Left lobe of liver (tissue), 2 donors: ENCODE data around the gene MCU. TPM values are rescaled to one million over a fixed set of nuclear protein-coding genes. Genes with fewer than 3 reads are reported as not detected.
A peak's percentile ranks its signal among the peaks of the same experiment; 100 is the strongest.
"Not testable (repeated sequence)": the region's sequence is repeated elsewhere in the genome, so short reads cannot be mapped to it uniquely, and the experiment has no call there.

Experiments used
- ATAC-seq: fragments of 200-7000 bp; cut with Tn5 transposase; one replicate; pipeline ENCODE4 v1.9.1; 2020; ENCODE audit warnings: mild to moderate bottlenecking, moderate library complexity
- DNase-seq: peaks from one replicate; pipeline ENCODE4 v3.0.0-alpha.2; 2020; ENCODE audit warnings: low spot score
- total RNA-seq: library from RNA; stranded (reverse); gene quantifications from one replicate; pipeline ENCODE4 v1.2.1, GENCODE V29; 2021
- donor health status: DM: no; HTN: no; CAD: no; lungs with moderate emphysema.
- donor health status: DM: no; HTN: yes; CAD: no.

The MCU gene, protein sequence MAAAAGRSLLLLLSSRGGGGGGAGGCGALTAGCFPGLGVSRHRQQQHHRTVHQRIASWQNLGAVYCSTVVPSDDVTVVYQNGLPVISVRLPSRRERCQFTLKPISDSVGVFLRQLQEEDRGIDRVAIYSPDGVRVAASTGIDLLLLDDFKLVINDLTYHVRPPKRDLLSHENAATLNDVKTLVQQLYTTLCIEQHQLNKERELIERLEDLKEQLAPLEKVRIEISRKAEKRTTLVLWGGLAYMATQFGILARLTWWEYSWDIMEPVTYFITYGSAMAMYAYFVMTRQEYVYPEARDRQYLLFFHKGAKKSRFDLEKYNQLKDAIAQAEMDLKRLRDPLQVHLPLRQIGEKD
- total RNA-seq, result 6.6 TPM

DNA sequence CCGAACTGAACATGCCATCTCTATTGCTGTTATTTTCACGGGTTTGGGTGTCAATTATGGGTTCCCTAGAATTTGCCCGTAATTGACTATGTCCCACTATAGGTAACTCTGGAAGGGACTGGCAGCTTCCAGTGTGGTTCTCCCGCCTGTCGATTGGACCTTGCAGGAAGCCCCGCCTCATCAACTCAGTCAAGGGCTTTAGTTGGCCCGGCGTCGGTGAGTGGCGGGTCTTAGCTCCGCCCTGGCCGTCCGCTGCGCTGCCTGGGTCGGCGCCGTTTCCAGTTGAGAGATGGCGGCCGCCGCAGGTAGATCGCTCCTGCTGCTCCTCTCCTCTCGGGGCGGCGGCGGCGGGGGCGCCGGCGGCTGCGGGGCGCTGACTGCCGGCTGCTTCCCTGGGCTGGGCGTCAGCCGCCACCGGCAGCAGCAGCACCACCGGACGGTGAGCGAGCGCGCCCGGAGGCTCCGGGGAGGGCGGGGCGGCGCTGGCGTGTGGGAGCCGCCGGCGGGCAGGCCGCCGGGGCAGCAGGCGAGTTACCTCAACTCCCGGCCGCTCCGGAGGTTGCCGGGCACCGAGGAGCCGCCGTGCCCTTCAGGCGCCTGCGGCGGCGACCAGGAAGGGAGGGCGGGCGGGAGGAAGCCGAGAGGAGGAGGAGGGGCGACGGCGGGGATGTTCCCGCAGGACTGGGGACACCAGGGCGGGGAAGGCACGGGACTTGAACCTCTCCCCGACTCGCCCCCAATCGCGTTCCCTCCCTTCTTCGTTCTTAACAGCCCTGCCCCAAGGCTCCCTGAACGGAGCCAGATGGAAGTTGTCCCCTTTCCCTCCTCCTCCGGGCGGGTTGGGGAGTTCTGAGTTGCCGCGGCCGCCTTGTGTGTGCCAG lies at the start of gene MCU:
Gene MCU (plus strand): TSS at position 281 of the 881 bp plus-strand sequence. CDS start 9 bp downstream, at position 290.
- DNase-seq, result peak; percentile 97
- peak; percentile 95 for ATAC-seq

DNA sequence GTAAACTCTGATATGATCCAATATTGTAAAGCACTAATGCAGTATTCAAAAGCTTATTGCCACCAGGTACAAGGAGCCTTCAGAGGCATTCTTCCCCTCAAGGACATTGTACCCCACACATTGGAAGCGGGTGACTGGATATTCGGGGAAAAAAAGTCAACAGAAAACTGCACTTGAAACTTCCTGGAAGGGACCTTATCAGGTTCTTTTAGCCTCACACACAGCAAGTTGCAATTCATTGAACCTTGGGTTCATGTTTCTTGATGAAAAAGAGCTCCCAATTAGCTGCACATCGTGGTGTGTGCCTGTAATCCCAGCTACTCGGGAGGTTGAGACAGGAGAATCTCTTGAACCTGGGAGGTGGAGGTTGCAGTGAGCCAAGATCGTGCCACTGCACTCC lies 49.6 kb upstream of the MCU start:
- ATAC-seq (no peak), DNase-seq (no peak)

DNA sequence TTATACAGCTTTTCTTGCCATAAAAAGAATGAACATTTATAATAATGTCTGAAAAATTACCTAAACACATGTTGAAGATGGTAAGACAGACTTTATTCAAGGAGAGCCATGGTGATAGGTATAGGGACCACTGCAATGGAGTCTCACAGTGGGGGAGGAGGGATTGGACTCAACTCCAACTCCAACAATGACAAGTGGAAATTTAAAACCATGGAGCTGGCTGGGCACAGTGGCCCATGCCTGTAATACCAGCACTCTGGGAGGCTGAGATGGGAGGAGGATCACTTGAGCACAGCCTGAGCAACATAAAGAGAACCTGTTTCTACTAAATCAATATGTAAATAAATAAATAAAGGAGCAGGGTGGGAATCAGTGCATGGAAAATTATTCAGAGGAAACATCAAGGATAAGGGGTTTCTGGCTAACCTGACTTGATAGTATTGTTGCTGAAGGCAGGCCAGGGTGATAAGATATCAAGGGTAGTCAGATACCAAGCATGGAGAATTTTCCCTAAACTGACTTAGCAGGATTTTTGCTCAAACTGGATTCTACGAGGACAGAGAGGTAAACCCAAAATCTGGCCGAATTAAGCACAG lies 46.6 kb upstream of the MCU start:
- no peak for ATAC-seq
- no peak for DNase-seq

DNA sequence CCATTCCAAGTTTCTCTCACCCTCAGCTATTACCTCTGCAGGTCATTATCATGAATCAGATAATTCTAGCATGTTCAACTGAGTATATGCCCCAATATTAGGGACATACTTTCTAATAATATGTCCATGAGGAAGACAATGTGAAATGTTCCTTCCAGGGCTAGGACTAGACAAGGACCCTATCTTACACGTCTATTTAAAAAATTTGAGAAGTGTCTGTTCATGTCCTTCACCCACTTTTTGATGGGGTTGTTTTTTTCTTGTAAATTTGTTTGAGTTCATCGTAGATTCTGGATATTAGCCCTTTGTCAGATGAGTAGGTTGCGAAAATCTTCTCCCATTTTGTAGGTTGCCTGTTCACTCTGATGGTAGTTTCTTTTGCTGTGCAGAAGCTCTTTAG lies 45.0 kb upstream of the MCU start:
- ATAC-seq, result not testable (repeated sequence)

DNA sequence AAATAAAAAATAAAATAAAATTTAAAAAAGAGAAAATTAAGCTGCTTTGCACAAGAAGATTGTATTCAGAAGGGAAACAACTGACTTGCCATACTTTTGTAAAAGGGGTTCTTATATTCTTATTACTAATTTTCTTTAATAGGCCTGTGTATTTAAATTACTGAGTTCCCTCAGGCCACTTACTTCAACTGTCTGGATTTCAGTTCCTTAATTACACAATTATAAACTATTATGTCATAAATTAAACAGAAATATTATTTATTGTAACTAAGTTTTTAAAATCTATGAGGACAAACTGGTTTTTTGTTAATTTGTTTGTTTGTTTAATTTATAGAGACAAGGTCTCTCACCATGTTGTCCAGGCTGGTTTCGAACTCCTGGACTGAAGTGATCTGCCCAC lies 43.6 kb upstream of the MCU start:
- DNase-seq (no peak), ATAC-seq (no peak)

More for the DNA sequence above, 45.0 kb upstream of the MCU start:
- DNase-seq, result not testable (repeated sequence)

- DNase-seq (no peak), ATAC-seq (no peak)
Observed at GRCh38 chr10:72649291-72649690, 42.7 kb upstream of the MCU start.

DNA sequence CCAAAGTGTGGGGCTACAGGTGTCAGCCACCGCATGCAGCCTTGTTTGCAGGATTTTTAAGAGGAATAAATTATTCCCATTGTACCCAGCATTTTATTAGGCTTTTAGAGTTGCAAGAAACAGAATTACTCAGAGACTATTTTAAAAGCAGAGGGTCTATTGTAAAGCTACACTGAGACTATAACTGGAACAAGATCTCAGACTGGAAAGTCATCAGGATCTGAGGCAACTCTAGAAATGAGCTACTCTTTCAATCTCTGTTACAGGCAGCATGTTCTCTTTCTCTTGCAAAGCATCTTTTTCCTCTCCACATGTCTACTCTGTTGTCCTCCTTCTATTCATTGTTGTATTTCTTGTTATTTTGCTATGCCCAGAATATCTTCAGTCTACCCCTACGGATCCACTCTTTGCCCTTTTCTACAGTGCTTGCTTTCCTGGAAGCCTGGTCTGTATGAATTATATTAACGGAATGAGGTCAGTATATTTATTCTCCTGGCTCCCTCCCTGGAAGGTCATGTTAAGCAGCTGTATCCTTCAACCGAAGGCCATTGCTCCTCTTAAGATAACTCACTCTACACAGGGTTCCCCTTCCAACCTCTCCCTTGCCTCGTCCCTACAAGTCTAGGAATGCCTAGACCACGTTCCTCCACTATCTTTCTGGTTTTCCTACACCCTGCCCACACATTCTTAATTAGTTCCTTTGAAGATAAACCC lies 38.4 kb upstream of the MCU start:
- no peak for ATAC-seq
- DNase-seq, result no peak

DNA sequence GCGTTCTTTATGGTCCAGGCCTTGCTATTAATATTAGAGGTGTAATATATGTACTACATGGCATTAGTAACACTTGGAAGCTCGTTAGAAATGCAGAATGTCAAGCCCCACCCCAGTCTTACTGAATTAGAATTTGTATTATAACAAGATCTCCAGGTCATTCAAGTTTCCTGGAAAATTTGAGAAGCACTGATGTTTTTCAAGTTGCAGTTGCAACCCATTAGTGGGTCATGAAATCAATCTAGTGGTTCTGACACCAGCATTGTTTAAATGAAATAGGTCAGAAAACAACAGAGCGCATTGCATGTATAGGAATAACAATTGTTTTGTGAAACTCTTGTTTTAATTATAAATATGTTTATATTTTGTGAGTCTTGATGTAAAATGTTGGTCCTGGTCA lies 37.2 kb upstream of the MCU start:
- DNase-seq, result no peak
- no peak for ATAC-seq

DNA sequence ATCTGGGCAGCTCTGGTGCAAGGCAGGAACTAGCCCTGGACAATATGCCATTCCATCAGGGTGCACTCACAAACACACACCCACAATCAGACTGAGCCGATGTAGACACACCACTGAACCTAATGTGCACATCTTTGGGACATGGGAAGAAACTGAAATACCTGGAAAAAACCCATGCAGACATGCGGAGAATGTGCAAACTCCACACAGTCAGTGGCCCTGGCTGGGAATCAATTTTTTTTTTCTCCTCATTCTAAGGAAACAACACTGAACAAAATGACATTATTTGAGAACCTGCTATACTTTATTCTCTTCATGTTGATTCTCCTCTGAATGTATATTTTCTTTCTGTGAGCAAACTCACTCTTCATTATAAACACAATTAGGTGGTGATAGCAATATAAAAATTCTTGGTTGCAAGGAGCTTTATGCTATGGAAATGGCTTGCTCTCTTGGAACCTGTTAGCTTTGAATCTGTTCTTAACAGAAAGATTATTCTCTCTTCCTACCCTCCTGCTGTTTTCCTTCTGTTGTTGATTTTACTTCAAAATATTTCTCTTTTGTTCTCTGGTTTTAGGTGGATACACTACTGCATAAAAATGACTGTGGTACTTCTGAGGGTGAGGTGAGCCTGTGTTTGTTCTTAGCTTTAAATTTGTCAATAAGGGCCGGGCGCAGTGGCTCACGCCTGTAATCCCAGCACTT lies 33.1 kb upstream of the MCU start:
- DNase-seq (no peak), ATAC-seq (no peak)

GRCh38 chr10:72659694-72660093 lies 32.2 kb upstream of the MCU start:
- no peak for ATAC-seq
- DNase-seq, result no peak

- ATAC-seq, result no peak
- DNase-seq, result no peak
Observed at GRCh38 chr10:72660220-72660619, 31.7 kb upstream of the MCU start.

- DNase-seq, result no peak
Observed at GRCh38 chr10:72661431-72661830, 30.5 kb upstream of the MCU start.

DNA sequence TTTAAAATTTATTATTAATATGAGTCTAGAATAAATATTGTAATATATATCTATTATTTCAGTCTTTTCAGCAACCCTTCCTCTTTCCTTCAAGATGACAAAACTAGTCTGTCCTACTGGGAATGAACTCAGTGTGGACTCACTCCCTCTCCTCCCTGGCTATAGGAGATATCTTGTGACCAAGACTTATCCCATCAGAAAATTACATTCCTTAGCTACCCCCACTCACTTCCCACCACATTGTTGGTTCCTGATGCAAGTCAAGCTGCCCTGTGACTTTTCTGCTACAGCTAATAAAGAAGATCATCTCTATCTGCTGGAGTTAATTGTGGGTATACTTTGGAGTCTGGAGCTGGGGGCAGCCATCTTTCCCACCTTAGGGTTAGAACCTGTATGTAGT lies 28.0 kb upstream of the MCU start:
- no peak for DNase-seq
- no peak for ATAC-seq

More at GRCh38 chr10:72661431-72661830, 30.5 kb upstream of the MCU start:
- no peak for ATAC-seq

GRCh38 chr10:72665925-72666324 lies 26.0 kb upstream of the MCU start:
- no peak for DNase-seq
- ATAC-seq, result no peak

- ATAC-seq (no peak), DNase-seq (no peak)
Observed at GRCh38 chr10:72667207-72667864, 24.6 kb upstream of the MCU start.

DNA sequence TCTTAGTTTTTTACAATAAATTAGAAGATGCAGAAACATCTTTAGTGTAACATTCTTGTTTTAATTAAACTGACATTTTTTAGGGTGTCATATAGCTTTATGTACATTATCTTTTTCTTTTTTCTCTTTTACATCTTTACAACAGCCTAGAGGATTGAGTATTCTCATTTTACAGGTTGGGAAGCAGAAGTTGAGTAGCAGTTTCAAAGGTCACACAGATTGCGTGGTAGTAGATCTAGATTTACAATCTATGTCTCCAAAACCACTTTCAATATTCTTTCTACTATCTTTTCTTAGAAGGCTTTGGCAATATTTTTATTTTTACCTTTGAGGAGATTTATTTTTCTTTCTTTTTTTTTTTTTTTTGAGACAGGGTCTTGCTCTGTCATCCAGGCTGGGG lies 18.7 kb upstream of the MCU start:
- ATAC-seq (no peak), DNase-seq (no peak)

- ATAC-seq, result not testable (repeated sequence)
Observed at GRCh38 chr10:72674174-72674573, 17.8 kb upstream of the MCU start.

GRCh38 chr10:72679838-72680241 lies 12.1 kb upstream of the MCU start:
- ATAC-seq (no peak), DNase-seq (no peak)

More at GRCh38 chr10:72674174-72674573, 17.8 kb upstream of the MCU start:
- DNase-seq, result not testable (repeated sequence)

DNA sequence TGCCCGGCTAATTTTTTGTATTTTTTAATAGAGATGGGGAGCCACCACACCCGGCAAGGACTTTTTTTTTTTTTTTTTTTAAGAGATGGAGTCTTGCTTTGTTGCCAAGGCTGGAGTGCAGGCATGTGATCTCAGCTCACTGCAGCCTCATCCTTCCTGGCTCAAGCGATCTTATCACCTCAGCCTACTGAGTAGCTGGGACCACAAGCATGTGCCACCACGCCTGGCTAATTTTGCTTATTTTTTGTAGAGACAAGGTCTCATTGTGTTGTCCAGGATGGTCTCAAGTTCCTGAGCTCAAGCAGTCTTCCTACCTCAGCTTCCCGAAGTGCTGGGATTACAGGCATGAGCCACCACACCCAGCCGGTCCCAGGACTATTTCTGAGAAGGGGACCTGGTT lies 9.3 kb upstream of the MCU start:
- no peak for DNase-seq
- no peak for ATAC-seq
